Hepatocyte (in vitro differentiated cells): ENCODE results near the gene UBAP2L. TPM values are rescaled to one million over a fixed set of nuclear protein-coding genes. Genes with fewer than 3 reads are reported as not detected.
"Not testable (repeated sequence)": the region's sequence is repeated elsewhere in the genome, so short reads cannot be mapped to it uniquely, and the experiment has no call there.

Experiments used
- DNase-seq: peaks from one replicate; pipeline ENCODE4 v3.0.0-alpha.2; 2016; ENCODE audit warnings: low spot score
- H2AFZ ChIP-seq: fragments of 200-600 bp; sonication (generic); 2 replicates; pipeline ENCODE4 v1.6.0; 2016; ENCODE audit warnings: antibody characterized with exemption, mild to moderate bottlenecking
- H3K27ac ChIP-seq: fragments of 200-600 bp; sonication (generic); 2 replicates; pipeline ENCODE4 v1.5.1; 2016; ENCODE audit warnings: mild to moderate bottlenecking
- H3K27me3 ChIP-seq: fragments of 200-600 bp; sonication (generic); 2 replicates; pipeline ENCODE4 v1.6.1; 2016
- H3K36me3 ChIP-seq: fragments of 200-600 bp; sonication (generic); replicated peaks from 2 replicates; pipeline ENCODE4 v1.5.1; 2016; ENCODE audit warnings: low read depth; ENCODE audit not compliant: insufficient read depth
- H3K4me1 ChIP-seq: fragments of 200-600 bp; sonication (generic); 2 replicates; pipeline ENCODE4 v1.5.1; 2016; ENCODE audit warnings: mild to moderate bottlenecking, moderate library complexity; ENCODE audit not compliant: insufficient read depth
- H3K4me2 ChIP-seq: fragments of 200-600 bp; sonication (generic); 2 replicates; pipeline ENCODE4 v1.6.0; 2016
- H3K4me3 ChIP-seq: fragments of 200-600 bp; sonication (generic); 2 replicates; pipeline ENCODE4 v1.5.1; 2016; ENCODE audit warnings: mild to moderate bottlenecking
- H3K79me2 ChIP-seq: fragments of 200-600 bp; sonication (generic); 2 replicates; pipeline ENCODE4 v1.6.0; 2017; ENCODE audit warnings: mild to moderate bottlenecking
- H3K9me2 ChIP-seq: fragments of 200-600 bp; sonication (generic); replicated peaks from 2 replicates; pipeline ENCODE4 v1.6.0; 2017; ENCODE audit warnings: mild to moderate bottlenecking; ENCODE audit not compliant: insufficient read depth
- H3K9me3 ChIP-seq: fragments of 200-600 bp; sonication (generic); 2 replicates; pipeline ENCODE4 v1.5.1; 2016; ENCODE audit warnings: low read depth, mild to moderate bottlenecking
- H4K20me1 ChIP-seq: fragments of 200-600 bp; sonication (generic); 2 replicates; pipeline ENCODE4 v1.6.0; 2016; ENCODE audit warnings: mild to moderate bottlenecking; ENCODE audit not compliant: insufficient read depth, poor library complexity, severe bottlenecking
- CTCF ChIP-seq: fragments of 200-600 bp; sonication (generic); IDR thresholded peaks from 2 replicates; pipeline ENCODE4 v1.5.1; 2016; ENCODE audit warnings: antibody characterized with exemption, mild to moderate bottlenecking; ENCODE audit not compliant: poor library complexity
- EZH2 ChIP-seq: fragments of 200-600 bp; sonication (generic); IDR thresholded peaks from 2 replicates; pipeline ENCODE4 v1.6.1; 2016; ENCODE audit warnings: antibody characterized with exemption, mild to moderate bottlenecking, borderline replicate concordance
- EZH2phosphoT487 ChIP-seq: fragments of 200-600 bp; sonication (generic); IDR thresholded peaks from one replicate; pipeline ENCODE4 v1.6.1; 2018; ENCODE audit warnings: antibody characterized with exemption, mild to moderate bottlenecking, low read depth, moderate library complexity; ENCODE audit not compliant: unreplicated experiment, severe bottlenecking
- WGBS: methylation state at CpG from one replicate; pipeline ENCODE4 v1.1.6; 2016; ENCODE audit warnings: low lambda C conversion rate; ENCODE audit errors: missing lambda C conversion rate; 5-methylcytosine and 5-hydroxymethylcytosine counted together
- polyA plus RNA-seq: library from polyadenylated mRNA; unstranded; fragments of >200 nt; fragmentation: Nextera tagmentation; extraction: Ambion mirVana; gene quantifications from 2 replicates; pipeline ENCODE4 v1.2.1, GENCODE V29; 2016
- total RNA-seq: library from RNA; depleted of rRNA; stranded (reverse); fragments of >200 nt; gene quantifications from 2 replicates; pipeline ENCODE4 v1.2.3, GENCODE V29; 2014

Gene UBAP2L
- total and polyA plus RNA-seq, 2 experiments from 2014 or later: 103 to 119 TPM

- Histone ChIP-seq H3K9me2 (no peaks in the 10 kb centered on the region), H3K4me1 (no peaks in the 10 kb centered on the region), H3K9me3 (no peaks in the 10 kb centered on the region), H3K4me2 (no peak overlapping the region), H3K27ac (no peak overlapping the region), H3K36me3 (no peaks in the 10 kb centered on the region), H2AFZ (no peak overlapping the region), H4K20me1 (no peaks in the 10 kb centered on the region), H3K79me2 (no peaks in the 10 kb centered on the region), H3K4me3 (no peak overlapping the region), H3K27me3 (no peaks in the 10 kb centered on the region)
- 80% methylated on average over 9 of the region's 9 CpGs for WGBS
- no peak for TF ChIP-seq EZH2
- no peak for TF ChIP-seq EZH2phosphoT487
- TF ChIP-seq CTCF: no peak
- DNase-seq: no peak
Measured at GRCh38 chr1:154304664-154305337, 84.0 kb downstream of the UBAP2L start.

GRCh38 chr1:154306151-154306550 lies 85.4 kb downstream of the UBAP2L start:
- Histone ChIP-seq H3K27ac (no peak overlapping the region), H3K36me3 (no peaks in the 10 kb centered on the region), H3K9me2 (no peaks in the 10 kb centered on the region), H4K20me1 (no peaks in the 10 kb centered on the region), H3K79me2 (no peaks in the 10 kb centered on the region), H3K4me2 (no peak overlapping the region), H3K4me3 (no peak overlapping the region), H3K9me3 (no peaks in the 10 kb centered on the region), H3K4me1 (no peaks in the 10 kb centered on the region), H2AFZ (no peak overlapping the region), H3K27me3 (no peaks in the 10 kb centered on the region)
- TF ChIP-seq EZH2 (no peak), EZH2phosphoT487 (no peak), CTCF (no peak)
- DNase-seq: no peak
- WGBS: 89% methylated on average over 3 of the region's 3 CpGs

- not testable (repeated sequence) for H3K4me1 ChIP-seq, DNase-seq, H3K9me2 ChIP-seq, H3K79me2 ChIP-seq, H3K27me3 ChIP-seq, H4K20me1 ChIP-seq, H3K36me3 ChIP-seq, H2AFZ ChIP-seq, H3K27ac ChIP-seq, H3K4me3 ChIP-seq, H3K4me2 ChIP-seq, H3K9me3 ChIP-seq
- 79% methylated on average over 4 of the region's 4 CpGs for WGBS
Measured at GRCh38 chr1:154307670-154308270, 87.0 kb downstream of the UBAP2L start.

GRCh38 chr1:154309136-154309535 lies 88.4 kb downstream of the UBAP2L start:
- not testable (repeated sequence) for H3K36me3 ChIP-seq, H3K27me3 ChIP-seq, DNase-seq, H2AFZ ChIP-seq, H3K4me3 ChIP-seq, H3K27ac ChIP-seq, H3K4me1 ChIP-seq, H3K9me3 ChIP-seq, H4K20me1 ChIP-seq, H3K9me2 ChIP-seq, H3K79me2 ChIP-seq, H3K4me2 ChIP-seq
- WGBS: 94% methylated on average over 7 of the region's 7 CpGs

- H3K27ac ChIP-seq, H3K9me2 ChIP-seq, H3K9me3 ChIP-seq, H3K4me1 ChIP-seq, H3K4me2 ChIP-seq, H3K79me2 ChIP-seq, DNase-seq, H3K4me3 ChIP-seq, H3K27me3 ChIP-seq, H4K20me1 ChIP-seq, H3K36me3 ChIP-seq, H2AFZ ChIP-seq: not testable (repeated sequence)
- 81% methylated on average over 13 of the region's 13 CpGs for WGBS
Measured at GRCh38 chr1:154312229-154313065, 91.7 kb downstream of the UBAP2L start.
